Ishikawa (cell line): ENCODE data around the gene MIF4GD.

Experiments used
- CEBPB ChIP-seq: IDR thresholded peaks from 2 replicates; pipeline ENCODE4 v1.6.1; 2012
- CREB1 ChIP-seq: IDR thresholded peaks from 2 replicates; pipeline ENCODE4 v1.6.1; 2012; ENCODE audit warnings: low read depth
- EGR1 ChIP-seq: IDR thresholded peaks from 2 replicates; pipeline ENCODE4 v1.6.1; 2012
- EP300 ChIP-seq: IDR thresholded peaks from 2 replicates; pipeline ENCODE4 v1.6.1; 2012; ENCODE audit warnings: borderline replicate concordance
- FOXM1 ChIP-seq: IDR thresholded peaks from 2 replicates; pipeline ENCODE4 v1.6.1; 2012; ENCODE audit warnings: low read depth, borderline replicate concordance
- MAX ChIP-seq: IDR thresholded peaks from 2 replicates; pipeline ENCODE4 v1.6.1; 2012
- NFIC ChIP-seq: IDR thresholded peaks from 2 replicates; pipeline ENCODE4 v1.6.1; 2012
- RAD21 ChIP-seq: IDR thresholded peaks from 2 replicates; pipeline ENCODE4 v1.6.1; 2012; ENCODE audit warnings: low read depth
- REST ChIP-seq: IDR thresholded peaks from 2 replicates; pipeline ENCODE4 v1.6.1; 2012; ENCODE audit warnings: low read depth, mild to moderate bottlenecking
- TAF1 ChIP-seq: IDR thresholded peaks from 2 replicates; pipeline ENCODE4 v1.6.1; 2012; ENCODE audit warnings: low read depth, mild to moderate bottlenecking
- TCF12 ChIP-seq: IDR thresholded peaks from 2 replicates; pipeline ENCODE4 v1.6.1; 2012; ENCODE audit warnings: low read depth
- TEAD4 ChIP-seq: IDR thresholded peaks from 2 replicates; pipeline ENCODE4 v1.6.1; 2012
- YY1 ChIP-seq: IDR thresholded peaks from 2 replicates; pipeline ENCODE4 v1.6.1; 2012; ENCODE audit warnings: low read depth
- ZBTB7A ChIP-seq: IDR thresholded peaks from 2 replicates; pipeline ENCODE4 v1.6.1; 2012; ENCODE audit warnings: low read depth

- TF ChIP-seq TCF12 = no peak
- no peak for TF ChIP-seq REST
- no peak for TF ChIP-seq MAX
- no peak for TF ChIP-seq TAF1
- TF ChIP-seq RAD21 = no peak
- no peak for TF ChIP-seq EP300
- TF ChIP-seq CEBPB = no peak
- no peak for TF ChIP-seq CREB1
- no peak for TF ChIP-seq YY1
- no peak for TF ChIP-seq NFIC
- TF ChIP-seq ZBTB7A = no peak
- no peak for TF ChIP-seq TEAD4
- TF ChIP-seq FOXM1 = no peak
- no peak for TF ChIP-seq EGR1
Measured at GRCh38 chr17:75228305-75228704, 42.7 kb downstream of the MIF4GD start.
